B cell (primary cell): ENCODE results near the gene NPRL2.

ENCODE experiments used
- CTCF ChIP-seq: fragments of 200-600 bp; IDR thresholded peaks from one replicate; pipeline ENCODE4 v1.8.0; 2022; ENCODE audit warnings: antibody characterized with exemption, mild to moderate bottlenecking
- EZH2 ChIP-seq: IDR thresholded peaks from 2 replicates; pipeline ENCODE4 v1.6.1; 2012; ENCODE audit warnings: borderline replicate concordance, low read depth, mild to moderate bottlenecking, moderate library complexity, low read length; ENCODE audit not compliant: insufficient read depth, poor library complexity, severe bottlenecking

GRCh38 chr3:50385754-50386153 lies 35.2 kb upstream of the NPRL2 start:
- TF ChIP-seq CTCF (no peak), EZH2 (no peak)
